Measurements from ENCODE around the gene ZNF608.

The ZNF608 gene

DNA sequence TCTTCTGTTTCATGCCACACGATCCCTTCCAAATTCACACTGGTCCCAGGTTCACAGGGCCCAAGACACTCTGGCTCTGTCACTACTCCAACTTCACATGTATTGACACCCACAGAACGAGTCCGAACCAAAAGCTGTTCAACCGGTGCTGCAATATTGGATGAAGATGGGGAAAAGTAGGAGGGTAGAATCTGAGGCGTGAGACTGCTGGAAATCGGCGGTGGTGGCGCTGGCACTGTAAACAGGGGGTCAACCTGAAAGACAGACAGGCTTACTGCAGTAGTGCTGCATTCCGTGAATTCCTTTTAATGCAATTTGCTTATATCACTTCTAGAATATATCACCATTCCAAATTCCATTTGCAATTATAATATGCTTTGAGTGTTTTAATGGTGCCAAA, 45.4 kb downstream of the ZNF608 start:
- no peaks in the 10 kb centered on the region for H3K9me3 ChIP-seq (ENCODE audit: severe bottlenecking)
- H3K4me3 ChIP-seq (ENCODE audit: severe bottlenecking), result no peak overlapping the region
- ATAC-seq (ENCODE audit: low read depth) (no peak), DNase-seq (ENCODE audit: low spot score) (no peak)
- H3K27me3 ChIP-seq (ENCODE audit: insufficient read depth, poor library complexity, severe bottlenecking), result no peaks in the 10 kb centered on the region
- H3K4me1 ChIP-seq (ENCODE audit: insufficient read depth, poor library complexity, severe bottlenecking), result no peaks in the 10 kb centered on the region
- H3K36me3 ChIP-seq (ENCODE audit: low read depth), result no peaks in the 10 kb centered on the region
- no peak overlapping the region for H3K27ac ChIP-seq (ENCODE audit: poor library complexity, severe bottlenecking)
- TF ChIP-seq, protein P1, sequence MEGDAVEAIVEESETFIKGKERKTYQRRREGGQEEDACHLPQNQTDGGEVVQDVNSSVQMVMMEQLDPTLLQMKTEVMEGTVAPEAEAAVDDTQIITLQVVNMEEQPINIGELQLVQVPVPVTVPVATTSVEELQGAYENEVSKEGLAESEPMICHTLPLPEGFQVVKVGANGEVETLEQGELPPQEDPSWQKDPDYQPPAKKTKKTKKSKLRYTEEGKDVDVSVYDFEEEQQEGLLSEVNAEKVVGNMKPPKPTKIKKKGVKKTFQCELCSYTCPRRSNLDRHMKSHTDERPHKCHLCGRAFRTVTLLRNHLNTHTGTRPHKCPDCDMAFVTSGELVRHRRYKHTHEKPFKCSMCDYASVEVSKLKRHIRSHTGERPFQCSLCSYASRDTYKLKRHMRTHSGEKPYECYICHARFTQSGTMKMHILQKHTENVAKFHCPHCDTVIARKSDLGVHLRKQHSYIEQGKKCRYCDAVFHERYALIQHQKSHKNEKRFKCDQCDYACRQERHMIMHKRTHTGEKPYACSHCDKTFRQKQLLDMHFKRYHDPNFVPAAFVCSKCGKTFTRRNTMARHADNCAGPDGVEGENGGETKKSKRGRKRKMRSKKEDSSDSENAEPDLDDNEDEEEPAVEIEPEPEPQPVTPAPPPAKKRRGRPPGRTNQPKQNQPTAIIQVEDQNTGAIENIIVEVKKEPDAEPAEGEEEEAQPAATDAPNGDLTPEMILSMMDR (IDR thresholded peaks at IDR 0.05; ENCODE audit: poor library complexity, severe bottlenecking), result no peak

DNA sequence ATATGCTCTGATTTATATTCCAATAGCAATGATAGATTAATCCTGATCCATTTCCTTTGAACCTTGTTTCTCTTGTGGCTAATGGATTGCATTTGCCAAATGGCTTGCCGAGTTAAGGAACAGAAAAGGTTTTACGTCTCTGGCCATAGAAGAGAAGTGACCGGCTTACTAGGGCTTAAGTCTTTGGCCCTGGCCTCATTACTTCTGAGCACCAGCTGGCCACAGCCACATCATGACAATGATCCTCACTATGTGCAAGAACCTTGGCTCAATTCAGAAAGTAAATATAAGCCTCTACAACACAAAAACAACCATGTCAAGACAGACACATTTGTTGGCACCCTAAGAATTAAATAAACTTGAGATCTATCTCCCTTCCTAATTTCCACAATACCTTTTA, 46.1 kb downstream of the ZNF608 start:
- Histone ChIP-seq H3K36me3 (ENCODE audit: low read depth) (no peaks in the 10 kb centered on the region), H3K27me3 (ENCODE audit: insufficient read depth, poor library complexity, severe bottlenecking) (no peaks in the 10 kb centered on the region), H3K27ac (ENCODE audit: poor library complexity, severe bottlenecking) (no peak overlapping the region), H3K4me1 (ENCODE audit: insufficient read depth, poor library complexity, severe bottlenecking) (no peaks in the 10 kb centered on the region), H3K4me3 (ENCODE audit: severe bottlenecking) (no peak overlapping the region), H3K9me3 (ENCODE audit: severe bottlenecking) (no peaks in the 10 kb centered on the region)
- DNase-seq (ENCODE audit: low spot score) (no peak), ATAC-seq (ENCODE audit: low read depth) (no peak)
- TF ChIP-seq, protein P1 (IDR thresholded peaks at IDR 0.05; ENCODE audit: poor library complexity, severe bottlenecking), result no peak

DNA sequence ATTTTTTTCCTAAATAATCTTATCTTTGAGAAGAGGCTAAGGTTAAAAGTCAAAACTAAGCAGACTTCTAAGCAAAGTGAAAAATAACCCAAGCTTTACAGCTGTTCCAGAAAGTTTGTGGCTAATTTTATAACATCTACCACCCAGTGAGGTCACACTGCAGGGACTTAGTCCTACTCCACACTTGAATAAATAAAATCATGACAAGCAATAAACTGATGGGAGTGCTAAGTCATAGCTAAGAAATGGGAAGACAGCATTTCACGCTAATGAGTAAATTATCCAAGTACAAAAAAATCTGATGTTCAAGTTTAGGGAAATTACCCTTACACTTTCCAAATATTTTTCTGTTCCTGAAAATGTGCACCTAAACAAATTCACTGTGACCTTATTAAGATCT, 47.7 kb downstream of the ZNF608 start:
- H3K36me3 ChIP-seq (ENCODE audit: low read depth), result no peaks in the 10 kb centered on the region
- TF ChIP-seq, protein P1 (IDR thresholded peaks at IDR 0.05; ENCODE audit: poor library complexity, severe bottlenecking), result no peak
- H3K27ac ChIP-seq (ENCODE audit: poor library complexity, severe bottlenecking), result no peak overlapping the region
- H3K9me3 ChIP-seq (ENCODE audit: severe bottlenecking), result no peaks in the 10 kb centered on the region
- H3K27me3 ChIP-seq (ENCODE audit: insufficient read depth, poor library complexity, severe bottlenecking), result no peaks in the 10 kb centered on the region
- no peak overlapping the region for H3K4me3 ChIP-seq (ENCODE audit: severe bottlenecking)
- DNase-seq (ENCODE audit: low spot score), result no peak
- ATAC-seq (ENCODE audit: low read depth), result no peak
- no peaks in the 10 kb centered on the region for H3K4me1 ChIP-seq (ENCODE audit: insufficient read depth, poor library complexity, severe bottlenecking)

DNA sequence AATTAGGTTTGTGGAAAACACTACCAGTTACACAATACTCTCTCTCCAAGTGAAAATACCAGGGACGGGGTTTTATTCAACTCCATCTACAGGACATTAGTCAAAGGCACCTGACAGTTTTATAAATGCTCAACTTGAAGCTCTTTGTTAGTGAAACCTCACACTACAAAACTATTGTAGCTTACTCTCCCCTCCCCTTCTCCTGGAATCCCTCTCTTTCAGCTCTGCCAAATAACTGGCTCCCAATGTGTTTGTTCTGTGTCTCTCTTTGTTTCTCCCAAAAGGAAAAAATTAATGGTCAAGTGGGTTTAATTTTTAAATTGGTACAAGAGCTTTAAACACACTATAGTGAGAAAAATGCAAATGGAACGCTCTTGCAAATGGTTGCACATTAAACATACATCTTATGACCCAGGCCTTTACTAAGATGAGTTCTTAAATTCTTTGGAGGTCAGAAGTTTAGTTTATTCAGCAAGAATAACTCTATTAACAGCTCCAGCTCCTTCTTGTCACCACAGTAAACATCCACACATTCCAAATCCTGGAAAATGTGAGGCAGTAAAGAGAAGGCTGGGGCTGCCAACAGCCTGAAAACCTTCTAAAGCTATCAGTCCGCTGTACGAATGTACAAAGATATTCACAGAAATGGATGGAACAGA, 48.4 kb downstream of the ZNF608 start:
- no peak overlapping the region for H3K4me3 ChIP-seq (ENCODE audit: severe bottlenecking)
- no peak overlapping the region for H3K27ac ChIP-seq (ENCODE audit: poor library complexity, severe bottlenecking)
- no peaks in the 10 kb centered on the region for H3K36me3 ChIP-seq (ENCODE audit: low read depth)
- TF ChIP-seq, protein P1 (IDR thresholded peaks at IDR 0.05; ENCODE audit: poor library complexity, severe bottlenecking), result no peak
- DNase-seq (ENCODE audit: low spot score), result no peak
- H3K9me3 ChIP-seq (ENCODE audit: severe bottlenecking), result no peaks in the 10 kb centered on the region
- no peak for ATAC-seq (ENCODE audit: low read depth)
- no peaks in the 10 kb centered on the region for H3K27me3 ChIP-seq (ENCODE audit: insufficient read depth, poor library complexity, severe bottlenecking)
- H3K4me1 ChIP-seq (ENCODE audit: insufficient read depth, poor library complexity, severe bottlenecking), result no peaks in the 10 kb centered on the region

DNA sequence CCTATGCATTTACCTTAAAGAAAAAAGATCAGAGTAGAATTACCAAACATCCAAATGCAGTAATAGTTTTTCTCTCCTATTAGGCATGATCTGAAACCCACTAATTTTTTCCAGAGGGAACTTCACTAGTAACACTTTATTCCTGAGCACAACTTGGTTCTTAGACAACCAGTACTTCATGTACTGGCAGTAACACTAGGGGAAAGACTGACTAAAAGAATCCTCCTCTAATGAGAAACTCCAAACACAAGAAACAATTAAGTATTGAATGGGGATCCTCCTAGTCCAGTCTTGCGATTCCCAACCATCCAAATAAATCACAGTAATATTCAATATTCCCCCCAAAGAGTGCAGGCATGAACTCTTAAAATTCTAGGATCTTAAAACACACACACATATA, 48.9 kb downstream of the ZNF608 start:
- no peak for ATAC-seq (ENCODE audit: low read depth)

More for the DNA sequence above, 48.9 kb downstream of the ZNF608 start:
- Histone ChIP-seq H3K4me3 (ENCODE audit: severe bottlenecking) (no peak overlapping the region), H3K9me3 (ENCODE audit: severe bottlenecking) (no peaks in the 10 kb centered on the region), H3K36me3 (ENCODE audit: low read depth) (no peaks in the 10 kb centered on the region), H3K27me3 (ENCODE audit: insufficient read depth, poor library complexity, severe bottlenecking) (no peaks in the 10 kb centered on the region), H3K4me1 (ENCODE audit: insufficient read depth, poor library complexity, severe bottlenecking) (no peaks in the 10 kb centered on the region), H3K27ac (ENCODE audit: poor library complexity, severe bottlenecking) (no peak overlapping the region)
- TF ChIP-seq, protein P1 (IDR thresholded peaks at IDR 0.05; ENCODE audit: poor library complexity, severe bottlenecking), result no peak
- no peak for DNase-seq (ENCODE audit: low spot score)

Measured in RWPE2 (cell line).